Panc1 (cell line): Measurements from ENCODE around the gene RFC2. TPM values are rescaled to one million over a fixed set of nuclear protein-coding genes. Genes with fewer than 3 reads are reported as not detected.
A peak's percentile ranks its signal among the peaks of the same experiment; 100 is the strongest.

Experiments used
- ATAC-seq: fragments of 200-7000 bp; cut with Tn5 transposase; 2 replicates; pipeline ENCODE4 v1.9.1; 2020; ENCODE audit warnings: mild to moderate bottlenecking, moderate library complexity
- BruUV-seq: library from RNA; stranded (reverse); fragments of 400-500 nt; replicated peaks from 2 replicates; lab custom pipeline; 2021; lab: Mats Ljungman, UMichigan
- CTCF ChIA-PET: fragments of 300-600 bp; sonication (Branson Sonifier 250); formaldehyde crosslinking; loops from one replicate; lab custom pipeline; 2022; ENCODE audit warnings: antibody characterized with exemption; lab: Charles Lee
- POLR2A ChIA-PET: fragments of 300-600 bp; sonication (Branson Sonifier 250); formaldehyde crosslinking; loops from one replicate; lab custom pipeline; 2022; ENCODE audit warnings: antibody characterized with exemption; lab: Charles Lee
- DNase-seq: peaks from one replicate; pipeline ENCODE4 v3.0.0-alpha.2; 2010; ENCODE audit warnings: low read depth, low spot score
- H3K27ac ChIP-seq: 2 replicates; pipeline ENCODE4 v1.5.1; 2011; ENCODE audit warnings: mild to moderate bottlenecking, low read length, inconsistent platforms
- H3K27me3 ChIP-seq: fragments of 200-500 bp; sonication (Bioruptor generic); 2 replicates; pipeline ENCODE4 v1.6.0; 2014; ENCODE audit warnings: low read length, inconsistent platforms; ENCODE audit not compliant: control insufficient read depth, insufficient read depth
- H3K36me3 ChIP-seq: fragments of 200-500 bp; sonication (Bioruptor generic); 2 replicates; pipeline ENCODE4 v1.5.1; 2014; ENCODE audit warnings: inconsistent platforms, mild to moderate bottlenecking, low read length, moderate library complexity; ENCODE audit not compliant: control insufficient read depth, insufficient read depth
- H3K4me1 ChIP-seq: 2 replicates; pipeline ENCODE4 v1.5.1; 2011; ENCODE audit warnings: inconsistent platforms, mild to moderate bottlenecking, low read length, moderate library complexity; ENCODE audit not compliant: control insufficient read depth, insufficient read depth
- H3K4me3 ChIP-seq, 2 experiments: 2 replicates each; pipeline ENCODE4 v1.5.1; 2011 to 2012; ENCODE audit warnings: low read depth in 2 of 2, low read length in 2 of 2, mild to moderate bottlenecking in 2 of 2, inconsistent platforms in 1 of 2, moderate library complexity in 1 of 2
- H3K9me3 ChIP-seq: fragments of 200-500 bp; sonication (Bioruptor generic); 2 replicates; pipeline ENCODE4 v1.5.1; 2014; ENCODE audit warnings: low read depth, mild to moderate bottlenecking, inconsistent platforms, low read length, moderate library complexity; ENCODE audit not compliant: control insufficient read depth, insufficient read depth
- POLR2AphosphoS5 ChIP-seq: IDR thresholded peaks from 2 replicates; pipeline ENCODE4 v1.6.1; 2012; ENCODE audit warnings: mild to moderate bottlenecking, low read depth, low read length, moderate library complexity
- REST ChIP-seq, 2 experiments: IDR thresholded peaks; 2 replicates each; pipeline ENCODE4 v1.6.1; 2011 to 2012; ENCODE audit warnings: low read depth in 2 of 2, control low read depth in 1 of 2, low read length in 1 of 2, mild to moderate bottlenecking in 1 of 2, moderate library complexity in 1 of 2; ENCODE audit not compliant: insufficient read depth in 1 of 2
- SIN3A ChIP-seq: IDR thresholded peaks from 2 replicates; pipeline ENCODE4 v1.6.1; 2012; ENCODE audit warnings: low read depth, mild to moderate bottlenecking, low read length, moderate library complexity, borderline replicate concordance; ENCODE audit not compliant: insufficient read depth
- TCF7L2 ChIP-seq: IDR thresholded peaks from 2 replicates; pipeline ENCODE4 v1.6.1; 2011; ENCODE audit warnings: mild to moderate bottlenecking, low read depth, low read length, inconsistent platforms
- in situ Hi-C: cut with HindIII; loops from 2 replicates; pipeline ENCODE4 v1.10.0; 2016; ENCODE audit warnings: low sequenced_read_pairs, low pct_unique_long_range_greater_than_20kb
- intact Hi-C: fragments of 100-400 bp; cut with micrococcal nuclease; formaldehyde crosslinking; loops from one replicate; pipeline ENCODE4 v1.10.0; 2022; ENCODE audit not compliant: unreplicated experiment
- total RNA-seq: library from RNA; stranded (reverse); gene quantifications from one replicate; pipeline ENCODE4 v1.2.1, GENCODE V29; 2021; ENCODE audit not compliant: unreplicated experiment
- TF ChIP-seq, protein P1 (sequence below): fragments of 450-650 bp; IDR thresholded peaks from 2 replicates; pipeline ENCODE4 v1.5.1; 2017; ENCODE audit warnings: mild to moderate bottlenecking

The RFC2 gene
- total RNA-seq, 1 experiment from 2014 or later, result 56.2 TPM

DNA sequence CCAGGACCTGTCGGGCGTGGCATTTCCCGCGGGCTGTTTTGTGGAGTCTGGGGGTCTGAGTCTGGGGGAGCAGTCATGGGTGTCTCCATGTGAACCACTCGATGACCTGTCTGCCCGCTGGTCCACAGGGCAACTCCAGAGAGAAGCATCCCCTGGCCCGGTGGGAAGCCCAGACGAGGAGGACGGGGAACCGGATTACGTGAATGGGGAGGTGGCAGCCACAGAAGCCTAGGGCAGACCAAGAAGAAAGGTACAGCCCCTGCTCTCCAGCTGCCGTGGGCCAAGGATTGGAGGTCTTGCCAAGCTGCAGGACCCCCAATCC, 29.7 kb downstream of the RFC2 start:
- Histone ChIP-seq H3K4me3 (no peak overlapping the region), H3K9me3 (no peaks in the 10 kb centered on the region), H3K36me3 (no peaks in the 10 kb centered on the region), H3K27me3 (no peaks in the 10 kb centered on the region), H3K27ac (no peak overlapping the region), H3K4me1 (no peaks in the 10 kb centered on the region)
- in situ Hi-C loops (no loop called here), intact Hi-C loops (no loop called here)
- TF ChIP-seq POLR2AphosphoS5 (0 out of 2 replicates have a peak, but pooled peaks have one; percentile 1), SIN3A (no peak), REST (IDR thresholded peaks at IDR 0.05; ENCODE audit: insufficient read depth in 1 of 2, low read depth in 2 of 2, low read length in 1 of 2) (no peak), TCF7L2 (no peak)
- TF ChIP-seq, protein P1, sequence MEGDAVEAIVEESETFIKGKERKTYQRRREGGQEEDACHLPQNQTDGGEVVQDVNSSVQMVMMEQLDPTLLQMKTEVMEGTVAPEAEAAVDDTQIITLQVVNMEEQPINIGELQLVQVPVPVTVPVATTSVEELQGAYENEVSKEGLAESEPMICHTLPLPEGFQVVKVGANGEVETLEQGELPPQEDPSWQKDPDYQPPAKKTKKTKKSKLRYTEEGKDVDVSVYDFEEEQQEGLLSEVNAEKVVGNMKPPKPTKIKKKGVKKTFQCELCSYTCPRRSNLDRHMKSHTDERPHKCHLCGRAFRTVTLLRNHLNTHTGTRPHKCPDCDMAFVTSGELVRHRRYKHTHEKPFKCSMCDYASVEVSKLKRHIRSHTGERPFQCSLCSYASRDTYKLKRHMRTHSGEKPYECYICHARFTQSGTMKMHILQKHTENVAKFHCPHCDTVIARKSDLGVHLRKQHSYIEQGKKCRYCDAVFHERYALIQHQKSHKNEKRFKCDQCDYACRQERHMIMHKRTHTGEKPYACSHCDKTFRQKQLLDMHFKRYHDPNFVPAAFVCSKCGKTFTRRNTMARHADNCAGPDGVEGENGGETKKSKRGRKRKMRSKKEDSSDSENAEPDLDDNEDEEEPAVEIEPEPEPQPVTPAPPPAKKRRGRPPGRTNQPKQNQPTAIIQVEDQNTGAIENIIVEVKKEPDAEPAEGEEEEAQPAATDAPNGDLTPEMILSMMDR, result no peak
- ChIA-PET CTCF (no interaction called here), POLR2A (no interaction called here)
- ATAC-seq (no peak), DNase-seq (no peak)
- BruUV-seq, result no TSS peak

DNA sequence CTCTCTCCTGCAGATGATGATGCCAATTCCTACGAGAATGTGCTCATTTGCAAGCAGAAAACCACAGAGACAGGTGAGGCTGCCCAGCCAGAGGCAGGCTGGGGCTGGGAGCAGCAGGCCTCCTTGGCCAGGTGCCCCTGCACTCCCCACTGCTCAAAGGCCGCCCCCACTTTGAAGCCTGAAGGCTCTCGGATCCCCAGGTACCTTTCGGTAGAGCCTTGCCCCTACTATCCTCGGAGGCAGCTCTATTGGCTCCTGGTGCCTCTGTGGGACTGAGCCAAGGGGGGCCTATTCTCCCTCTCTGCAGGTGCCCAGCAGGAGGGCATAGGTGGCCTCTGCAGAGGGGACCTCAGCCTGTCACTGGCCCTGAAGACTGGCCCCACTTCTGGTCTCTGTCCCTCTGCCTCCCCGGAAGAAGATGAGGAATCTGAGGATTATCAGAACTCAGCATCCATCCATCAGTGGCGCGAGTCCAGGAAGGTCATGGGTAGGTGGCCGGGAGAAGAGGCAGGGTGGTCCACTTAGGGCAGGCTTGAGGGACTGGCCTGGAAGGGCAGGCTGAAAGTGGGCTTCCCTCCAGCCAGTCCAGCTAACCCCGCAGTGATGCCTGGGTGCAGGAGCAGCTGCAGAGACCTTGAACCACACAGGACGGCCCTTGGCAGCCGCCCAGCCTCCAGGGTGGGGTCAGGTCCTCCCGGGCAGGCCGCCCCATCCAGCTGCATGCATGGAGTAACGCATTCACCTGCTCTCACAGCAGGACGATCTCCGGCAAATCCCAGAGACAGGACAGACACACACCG, 30.3 kb downstream of the RFC2 start:
- ATAC-seq, result 0 out of 2 replicates have a peak, but pooled peaks have one; percentile 8
- in situ Hi-C loops (no loop called here), intact Hi-C loops (no loop called here)
- Histone ChIP-seq H3K4me3 (no peak overlapping the region), H3K36me3 (no peaks in the 10 kb centered on the region), H3K27me3 (no peaks in the 10 kb centered on the region), H3K4me1 (no peaks in the 10 kb centered on the region), H3K27ac (no peak overlapping the region), H3K9me3 (no peaks in the 10 kb centered on the region)
- peak; percentile 17; the same call in 1 of the 2 replicates for TF ChIP-seq POLR2AphosphoS5
- no peak for TF ChIP-seq REST (IDR thresholded peaks at IDR 0.05; ENCODE audit: insufficient read depth in 1 of 2, low read depth in 2 of 2, low read length in 1 of 2)
- TF ChIP-seq TCF7L2, result no peak
- TF ChIP-seq SIN3A, result no peak
- no TSS peak for BruUV-seq
- POLR2A ChIA-PET, result no interaction called here
- CTCF ChIA-PET, result interaction anchor here (0.9 kb wide), 1 partner anchor 18 kb away, joined by 4 read pairs; no protein-coding TSS in a partner anchor
- DNase-seq, result no peak
